Measurements from ENCODE around the gene SCO2. TPM values are rescaled to one million over a fixed set of nuclear protein-coding genes. Genes with fewer than 3 reads are reported as not detected.
A peak's percentile ranks its signal among the peaks of the same experiment; 100 is the strongest.

The SCO2 gene
- total and polyA plus RNA-seq, 9 of the 15 experiments (the other 6 are each of a cell fraction or from before 2014, with no cell fraction given), result 0.34 to 4.0 (median 1.1) TPM; not detected in 3

- TF ChIP-seq SUPT5H (IDR thresholded peaks at IDR 0.05), result peak; percentile 68
- no peak for TF ChIP-seq CBFA2T2 (conservative IDR thresholded peaks at IDR 0.05)
- no peak for TF ChIP-seq NFATC3 (IDR thresholded peaks at IDR 0.05)
- TF ChIP-seq ZFX (CRISPR knock-in tag; IDR thresholded peaks at IDR 0.05), result peak; percentile 54; the same call in 1 of the 2 replicates
- TF ChIP-seq HDAC1 (IDR thresholded peaks at IDR 0.05), result no peak; a peak in 1 of 4 replicates
- peak; percentile 7; the same call in 1 of the 2 replicates for TF ChIP-seq DPF2 (IDR thresholded peaks at IDR 0.05)
- TF ChIP-seq NRF1 (conservative IDR thresholded peaks at IDR 0.05 in 1 of 2, IDR thresholded peaks at IDR 0.05 in 1 of 2), result 0 out of 4 replicates have a peak, but pooled peaks of 1 of the 2 experiments have one; percentile 17
- peak; percentile 61 for TF ChIP-seq POLR2B (IDR thresholded peaks at IDR 0.05; ENCODE audit: low read depth, partially characterized antibody)
- 0 out of 2 replicates have a peak, but pooled peaks have one; percentile 1 for TF ChIP-seq NFRKB (IDR thresholded peaks at IDR 0.05; ENCODE audit: low read depth)
- TF ChIP-seq ZNF280A (IDR thresholded peaks at IDR 0.05; ENCODE audit: low read depth, partially characterized antibody), result no peak
- no peak for TF ChIP-seq RBM14 (IDR thresholded peaks at IDR 0.05; ENCODE audit: borderline replicate concordance, insufficient read depth, low read depth, low read length)
- no peak for TF ChIP-seq LCOR (CRISPR knock-in tag; IDR thresholded peaks at IDR 0.05)
- TF ChIP-seq NKRF (IDR thresholded peaks at IDR 0.05; ENCODE audit: borderline replicate concordance), result 0 out of 2 replicates have a peak, but pooled peaks have one; percentile 21
- no peak for TF ChIP-seq FOXA1 (IDR thresholded peaks at IDR 0.05; ENCODE audit: borderline replicate concordance)
- no peak for TF ChIP-seq ZNF589 (CRISPR knock-in tag; IDR thresholded peaks at IDR 0.05; ENCODE audit: low read depth)
Observed at GRCh38 chr22:50526834-50527801, 1.7 kb upstream of the SCO2 start (continued).
